BLaER1 treated with 17β-estradiol and CSF1 and Interleukin-3, amounts not matched to agents 10 nM and 100 nM (cell line): ENCODE results near the gene ATF4.

ENCODE experiments used
- H3K27ac ChIP-seq, 11 experiments: shearing (Covaris generic); formaldehyde crosslinking; 2 replicates each; pipeline ENCODE4 v1.8.1; 2022
- H3K27me3 ChIP-seq, 11 experiments: shearing (Covaris generic); formaldehyde crosslinking; 2 replicates each; pipeline ENCODE4 v1.8.1; 2022
- H3K36me3 ChIP-seq, 11 experiments: shearing (Covaris generic); formaldehyde crosslinking; 2 replicates each; pipeline ENCODE4 v1.8.1; 2022
- H3K4me1 ChIP-seq, 10 experiments: shearing (Covaris generic); formaldehyde crosslinking; 2 replicates each; pipeline ENCODE4 v1.8.1; 2022
- H3K4me2 ChIP-seq, 11 experiments: shearing (Covaris generic); formaldehyde crosslinking; 2 replicates each; pipeline ENCODE4 v1.8.1; 2022
- H3K4me3 ChIP-seq, 10 experiments: shearing (Covaris generic); formaldehyde crosslinking; 2 replicates each; pipeline ENCODE4 v1.8.1; 2022
- H3K9ac ChIP-seq, 11 experiments: shearing (Covaris generic); formaldehyde crosslinking; 2 replicates each; pipeline ENCODE4 v1.8.1; 2022
- H3K9me3 ChIP-seq, 11 experiments: shearing (Covaris generic); formaldehyde crosslinking; replicated peaks in 1 of 11; 2 replicates each; pipeline ENCODE4 v1.8.1; 2022
- H4K20me1 ChIP-seq, 11 experiments: shearing (Covaris generic); formaldehyde crosslinking; 2 replicates each; pipeline ENCODE4 v1.8.1; 2022
- Cebpa-rat ChIP-seq, 11 experiments: shearing (Covaris generic); IDR thresholded peaks; 2 replicates each; pipeline ENCODE4 v1.8.1; 2022

The ATF4 gene

GRCh38 chr22:39558254-39558727, 37.9 kb downstream of the ATF4 start:
- Histone ChIP-seq H4K20me1 (peaks cover 0 to 53% (median 7%) of the 10 kb centered on the region in 11 experiments; a peak in 12 of 22 replicates), H3K36me3 (no peaks in the 10 kb centered on the region), H3K27me3 (peaks cover 51 to 75% (median 63%) of the 10 kb centered on the region in 11 experiments), H3K4me1 (peaks cover 0 to 17% (median 2%) of the 10 kb centered on the region in 10 experiments; a peak in 7 of 20 replicates), H3K27ac (no peak overlapping the region), H3K9ac (no peak overlapping the region), H3K4me2 (peak overlapping the region in 2 of 11 experiments; percentile 10 to 21; a peak in 2 of 22 replicates), H3K4me3 (no peak overlapping the region), H3K9me3 (no peaks in the 10 kb centered on the region)
- no peak for TF ChIP-seq Cebpa-rat (IDR thresholded peaks at IDR 0.05)

GRCh38 chr22:39558950-39559349, 38.6 kb downstream of the ATF4 start:
- Histone ChIP-seq H3K4me2 (peak overlapping the region in 2 of 11 experiments; percentile 19 to 34; a peak in 1 of 22 replicates), H3K36me3 (no peaks in the 10 kb centered on the region), H3K27me3 (peaks cover 51 to 75% (median 63%) of the 10 kb centered on the region in 11 experiments), H3K9ac (no peak overlapping the region), H4K20me1 (peaks cover 0 to 53% (median 7%) of the 10 kb centered on the region in 11 experiments; a peak in 12 of 22 replicates), H3K9me3 (no peaks in the 10 kb centered on the region), H3K4me1 (peaks cover 0 to 22% (median 4%) of the 10 kb centered on the region in 10 experiments; a peak in 7 of 20 replicates), H3K4me3 (no peak overlapping the region), H3K27ac (no peak overlapping the region)
- TF ChIP-seq Cebpa-rat (IDR thresholded peaks at IDR 0.05), result no peak

GRCh38 chr22:39559456-39560105, 39.2 kb downstream of the ATF4 start:
- TF ChIP-seq Cebpa-rat (IDR thresholded peaks at IDR 0.05), result no peak
- Histone ChIP-seq H3K27ac (no peak overlapping the region), H3K9me3 (no peaks in the 10 kb centered on the region), H3K9ac (no peak overlapping the region), H3K36me3 (no peaks in the 10 kb centered on the region), H3K4me1 (peaks cover 0 to 22% (median 4%) of the 10 kb centered on the region in 10 experiments; a peak in 7 of 20 replicates), H3K27me3 (peaks cover 47 to 69% (median 60%) of the 10 kb centered on the region in 11 experiments), H3K4me3 (no peak overlapping the region), H3K4me2 (peak overlapping the region in 4 of 11 experiments; percentile 13 to 34 (median 26); a peak in 3 of 22 replicates), H4K20me1 (peaks cover 0 to 53% (median 7%) of the 10 kb centered on the region in 11 experiments; a peak in 12 of 22 replicates)

GRCh38 chr22:39560127-39560526, 39.8 kb downstream of the ATF4 start:
- H3K4me1 ChIP-seq, result peaks cover 0 to 22% (median 4%) of the 10 kb centered on the region in 10 experiments; a peak in 7 of 20 replicates
- H3K27ac ChIP-seq, result no peak overlapping the region
- no peak overlapping the region for H3K4me3 ChIP-seq
- peaks cover 0 to 53% (median 7%) of the 10 kb centered on the region in 11 experiments; a peak in 12 of 22 replicates for H4K20me1 ChIP-seq
- TF ChIP-seq Cebpa-rat (IDR thresholded peaks at IDR 0.05), result no peak
- H3K4me2 ChIP-seq, result no peak overlapping the region
- peaks cover 47 to 66% (median 56%) of the 10 kb centered on the region in 11 experiments for H3K27me3 ChIP-seq
- H3K36me3 ChIP-seq, result no peaks in the 10 kb centered on the region
- H3K9me3 ChIP-seq, result no peaks in the 10 kb centered on the region
- no peak overlapping the region for H3K9ac ChIP-seq

GRCh38 chr22:39562839-39563489, 42.6 kb downstream of the ATF4 start:
- Histone ChIP-seq H3K27me3 (peaks cover 23 to 37% (median 28%) of the 10 kb centered on the region in 11 experiments), H3K4me1 (peaks cover 9 to 35% (median 17%) of the 10 kb centered on the region in 10 experiments), H4K20me1 (peaks cover 0 to 39% (median 0%) of the 10 kb centered on the region in 11 experiments; a peak in 8 of 22 replicates), H3K9me3 (peaks cover 0 to 9% (median 0%) of the 10 kb centered on the region in 11 experiments; a peak in 1 of 22 replicates), H3K36me3 (no peaks in the 10 kb centered on the region), H3K9ac (no peak overlapping the region), H3K4me2 (peak overlapping the region in 1 of 11 experiments; percentile 20; a peak in 1 of 22 replicates), H3K27ac (no peak overlapping the region), H3K4me3 (no peak overlapping the region)
- no peak for TF ChIP-seq Cebpa-rat (IDR thresholded peaks at IDR 0.05)

GRCh38 chr22:39563571-39564428, 43.4 kb downstream of the ATF4 start:
- Histone ChIP-seq H4K20me1 (peaks cover 0 to 32% (median 0%) of the 10 kb centered on the region in 11 experiments; a peak in 3 of 22 replicates), H3K4me2 (no peak overlapping the region), H3K4me3 (no peak overlapping the region), H3K27ac (no peak overlapping the region), H3K9ac (no peak overlapping the region), H3K27me3 (peaks cover 14 to 29% (median 20%) of the 10 kb centered on the region in 11 experiments), H3K36me3 (no peaks in the 10 kb centered on the region), H3K9me3 (peaks cover 0 to 9% (median 0%) of the 10 kb centered on the region in 11 experiments; a peak in 1 of 22 replicates), H3K4me1 (peaks cover 11 to 39% (median 26%) of the 10 kb centered on the region in 10 experiments)
- no peak for TF ChIP-seq Cebpa-rat (IDR thresholded peaks at IDR 0.05)

GRCh38 chr22:39565414-39565944, 45.1 kb downstream of the ATF4 start:
- Histone ChIP-seq H3K9me3 (peaks cover 0 to 14% (median 4%) of the 10 kb centered on the region in 11 experiments; a peak in 6 of 22 replicates), H3K36me3 (no peaks in the 10 kb centered on the region), H3K27ac (no peak overlapping the region), H3K4me1 (peaks cover 11 to 47% (median 34%) of the 10 kb centered on the region in 10 experiments), H3K9ac (no peak overlapping the region), H3K4me2 (no peak overlapping the region), H3K27me3 (peaks cover 0 to 12% (median 4%) of the 10 kb centered on the region in 11 experiments; a peak in 10 of 22 replicates), H3K4me3 (no peak overlapping the region), H4K20me1 (peaks cover 0 to 17% (median 0%) of the 10 kb centered on the region in 11 experiments; a peak in 1 of 22 replicates)
- TF ChIP-seq Cebpa-rat (IDR thresholded peaks at IDR 0.05), result no peak
